Activated CD4-positive, alpha-beta T cell treated with anti-CD3 and anti-CD28 coated beads, Interleukin-2, amount 10 ng/mL, durations not matched to agents 7 days and 5 days (primary cell): Measurements from ENCODE around the gene CDC34. TPM values are rescaled to one million over a fixed set of nuclear protein-coding genes. Genes with fewer than 3 reads are reported as not detected.

Source experiments
- CTCF ChIA-PET: fragments of 350-600 bp; sonication (Branson Sonifier 250); formaldehyde crosslinking; loops from one replicate; lab custom pipeline; 2021; ENCODE audit warnings: antibody characterized with exemption; lab: Charles Lee
- POLR2A ChIA-PET: fragments of 350-600 bp; sonication (Branson Sonifier 250); formaldehyde crosslinking; loops from one replicate; lab custom pipeline; 2021; ENCODE audit warnings: antibody characterized with exemption; lab: Charles Lee
- DNase-seq: peaks from one replicate; pipeline ENCODE4 v3.0.0-alpha.2; 2020
- H3K27ac Mint-ChIP-seq: one replicate; pipeline ENCODE4 v1.8.0; 2021; ENCODE audit warnings: mild to moderate bottlenecking, moderate library complexity, mixed read lengths
- H3K27me3 Mint-ChIP-seq: one replicate; pipeline ENCODE4 v1.8.0; 2021; ENCODE audit warnings: mixed read lengths
- H3K36me3 Mint-ChIP-seq: one replicate; pipeline ENCODE4 v1.8.0; 2021; ENCODE audit warnings: low read depth, mixed read lengths
- H3K4me1 Mint-ChIP-seq: one replicate; pipeline ENCODE4 v1.8.0; 2021; ENCODE audit warnings: mixed read lengths
- H3K4me3 Mint-ChIP-seq: one replicate; pipeline ENCODE4 v1.8.0; 2021; ENCODE audit warnings: mild to moderate bottlenecking, moderate library complexity, mixed read lengths
- H3K9me3 Mint-ChIP-seq: one replicate; pipeline ENCODE4 v1.8.0; 2021; ENCODE audit warnings: mixed read lengths
- total RNA-seq, 2 experiments: library from RNA; stranded (reverse); gene quantifications; one replicate each; pipeline ENCODE4 v1.2.3, GENCODE V29; 2021

The CDC34 gene, protein sequence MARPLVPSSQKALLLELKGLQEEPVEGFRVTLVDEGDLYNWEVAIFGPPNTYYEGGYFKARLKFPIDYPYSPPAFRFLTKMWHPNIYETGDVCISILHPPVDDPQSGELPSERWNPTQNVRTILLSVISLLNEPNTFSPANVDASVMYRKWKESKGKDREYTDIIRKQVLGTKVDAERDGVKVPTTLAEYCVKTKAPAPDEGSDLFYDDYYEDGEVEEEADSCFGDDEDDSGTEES
- total RNA-seq, result 10 to 100 TPM; 43.7 to 50.8 TPM

DNA sequence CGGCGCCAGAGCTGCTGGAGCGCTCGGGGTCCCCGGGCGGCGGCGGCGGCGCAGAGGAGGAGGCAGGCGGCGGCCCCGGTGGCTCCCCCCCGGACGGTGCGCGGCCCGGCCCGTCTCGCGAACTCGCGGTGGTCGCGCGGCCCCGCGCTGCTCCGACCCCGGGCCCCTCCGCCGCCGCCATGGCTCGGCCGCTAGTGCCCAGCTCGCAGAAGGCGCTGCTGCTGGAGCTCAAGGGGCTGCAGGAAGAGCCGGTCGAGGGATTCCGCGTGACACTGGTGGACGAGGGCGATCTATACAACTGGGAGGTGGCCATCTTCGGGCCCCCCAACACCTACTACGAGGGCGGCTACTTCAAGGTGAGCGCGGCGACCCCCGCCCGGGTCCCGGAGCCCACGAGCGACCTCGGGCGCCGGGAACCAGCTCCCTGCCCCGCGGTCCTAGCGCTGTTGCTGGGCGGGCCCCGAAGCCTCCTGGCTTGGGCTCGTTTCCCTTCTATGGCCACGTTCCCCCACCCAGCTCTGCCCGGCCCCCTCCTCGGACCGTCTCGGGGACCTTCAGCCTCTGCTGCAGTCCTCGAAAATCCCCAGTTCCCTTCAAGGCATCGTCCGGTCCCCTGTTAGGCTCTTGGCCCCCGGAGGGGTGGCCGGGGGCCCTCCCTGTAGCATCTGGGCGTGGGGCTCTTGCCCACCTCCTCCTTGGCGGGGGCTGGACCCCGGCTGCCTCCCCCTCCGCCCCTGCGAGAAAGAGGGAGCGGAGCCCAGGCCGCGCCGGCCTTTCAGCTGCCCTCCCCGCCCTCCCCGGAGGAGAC is at the start of gene CDC34:
Gene CDC34 (plus strand): TSS at position 8 of the 808 bp plus-strand sequence. CDS start 172 bp downstream, at position 180.
- no peak for DNase-seq
- POLR2A ChIA-PET, result interaction anchor here (0.6 to 2.5 kb wide), 2 partner anchors 15 to 21 kb away, joined by 3 to 8 read pairs; no protein-coding TSS in a partner anchor

DNA sequence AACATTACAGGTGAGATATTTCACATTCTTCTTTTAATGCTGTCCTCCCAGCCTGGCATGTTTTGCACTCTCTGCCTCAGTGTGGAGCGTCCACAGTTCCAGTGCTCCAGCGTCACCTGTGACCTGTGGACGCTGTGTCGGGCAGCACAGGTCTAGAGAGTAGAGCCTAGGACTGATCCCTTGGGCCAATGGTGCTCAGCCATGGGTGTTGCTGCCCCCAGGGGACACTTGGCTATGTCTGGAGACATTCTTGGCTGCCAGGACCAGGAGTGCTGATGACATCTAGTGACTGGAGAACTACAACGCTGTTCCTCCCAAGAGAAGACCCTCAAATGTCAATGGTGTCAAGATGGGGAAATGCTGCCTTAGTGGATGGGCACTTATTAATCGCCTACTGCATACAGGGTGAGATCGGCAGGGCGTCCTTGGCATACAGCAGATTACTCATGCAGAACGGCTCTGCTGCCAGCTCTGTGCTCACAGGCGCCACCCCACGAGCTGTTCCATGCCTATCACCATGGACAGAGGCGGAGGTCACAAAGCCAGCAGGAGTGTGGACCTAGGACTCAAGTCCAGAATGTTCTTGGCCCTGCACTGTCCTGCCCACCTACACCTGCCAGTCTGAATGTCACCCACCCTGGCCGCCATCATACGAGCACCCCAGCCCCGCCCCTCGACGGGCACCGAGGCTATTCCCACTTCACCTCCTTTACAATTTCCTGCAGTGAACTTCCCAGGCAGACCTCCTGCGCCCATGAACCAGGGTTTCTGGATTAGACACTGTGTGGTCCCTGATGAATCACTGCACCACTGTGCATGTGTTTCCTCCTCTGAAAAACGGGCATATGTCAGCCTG is 49.1 kb upstream of the CDC34 start:
- Mint-ChIP-seq H3K27ac (no peak overlapping the region), H3K9me3 (peaks cover 13% of the 10 kb centered on the region), H3K36me3 (peaks cover 13% of the 10 kb centered on the region), H3K4me3 (no peak overlapping the region), H3K27me3 (peaks cover 5% of the 10 kb centered on the region), H3K4me1 (peaks cover 10% of the 10 kb centered on the region)
- POLR2A ChIA-PET, result no interaction called here
- CTCF ChIA-PET, result no interaction called here
- no peak for DNase-seq

More for the DNA sequence above, at the start of gene CDC34:
- no peaks in the 10 kb centered on the region for H3K9me3 Mint-ChIP-seq
- CTCF ChIA-PET, result interaction anchor here (1.1 to 5.0 kb wide), 7 partner anchors 10 to 209 kb away, joined by 3 to 47 read pairs (median 6); partner anchors contain the start of gene TPGS1
- no peaks in the 10 kb centered on the region for H3K27me3 Mint-ChIP-seq
- peak within 1 kb of the TSS; percentile 87 for H3K27ac Mint-ChIP-seq
- H3K4me3 Mint-ChIP-seq, result peak within 1 kb of the TSS; percentile 85
- H3K4me1 Mint-ChIP-seq, result peaks cover 20% of the 10 kb centered on the region
- H3K36me3 Mint-ChIP-seq, result peaks cover 5% of the 10 kb centered on the region

DNA sequence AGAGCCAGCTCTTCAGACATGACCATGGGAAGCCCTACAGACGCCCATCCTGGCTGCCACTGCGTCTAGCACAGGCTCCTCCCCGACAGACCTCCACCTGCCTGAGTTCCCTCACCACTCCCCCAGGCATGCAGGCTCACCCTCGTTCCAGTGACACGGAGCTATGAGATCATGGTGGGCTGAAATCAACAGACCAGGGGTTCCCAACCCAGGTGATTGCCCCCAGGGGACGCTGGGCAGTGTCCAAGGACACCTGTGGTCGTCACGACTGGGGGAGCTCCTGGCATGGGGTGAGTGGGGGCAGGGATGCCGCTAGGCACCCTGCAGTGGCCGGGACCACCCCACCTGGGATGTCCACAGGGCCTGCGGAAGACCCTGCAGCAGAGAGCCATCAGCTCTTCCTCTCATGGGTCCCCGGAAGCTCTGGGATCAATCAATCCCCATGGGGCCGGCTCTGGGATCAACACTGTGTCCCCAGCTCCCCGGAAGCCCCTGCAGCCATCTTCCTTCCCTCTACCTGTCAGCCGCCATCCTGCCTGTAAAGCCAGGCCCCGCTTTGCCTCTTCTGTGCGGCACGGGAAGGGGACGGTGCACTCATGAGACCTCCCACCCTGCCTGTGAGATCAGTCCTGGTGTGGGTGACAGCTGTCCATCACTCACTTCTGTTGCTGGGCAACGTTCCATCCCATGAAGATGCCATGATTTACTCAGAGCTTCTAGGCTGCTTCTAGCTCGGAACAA is 48.1 kb upstream of the CDC34 start:
- H3K27ac Mint-ChIP-seq, result no peak overlapping the region
- H3K36me3 Mint-ChIP-seq, result peaks cover 13% of the 10 kb centered on the region
- no peak for DNase-seq
- H3K4me1 Mint-ChIP-seq, result peaks cover 15% of the 10 kb centered on the region
- H3K4me3 Mint-ChIP-seq, result no peak overlapping the region
- H3K27me3 Mint-ChIP-seq, result peaks cover 5% of the 10 kb centered on the region
- ChIA-PET POLR2A (interaction anchor here (0.6 kb wide), 1 partner anchor 64 kb away, joined by 3 read pairs; no protein-coding TSS in a partner anchor), CTCF (no interaction called here)
- H3K9me3 Mint-ChIP-seq, result peaks cover 15% of the 10 kb centered on the region

DNA sequence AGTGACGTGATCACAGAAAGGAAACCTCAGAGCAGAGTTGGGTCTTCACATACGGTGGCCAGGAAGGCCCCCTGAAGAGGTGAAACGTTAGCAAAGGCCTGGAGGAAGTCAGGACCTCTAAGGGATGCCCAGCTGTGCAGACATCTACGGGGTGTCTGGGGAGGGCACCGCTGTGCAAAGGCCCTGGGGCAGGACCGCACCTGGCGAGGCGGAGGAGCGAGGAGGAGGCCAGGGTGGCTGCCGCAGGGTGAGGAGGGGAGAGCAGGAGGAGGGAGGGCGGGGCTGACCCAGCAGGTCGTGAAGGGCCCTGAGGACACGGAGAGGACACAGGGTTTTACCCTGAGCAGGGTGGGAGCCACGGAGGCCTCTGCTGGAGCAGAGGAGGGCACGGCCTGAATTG is 47.1 kb upstream of the CDC34 start:
- Mint-ChIP-seq H3K4me3 (no peak overlapping the region), H3K27me3 (peaks cover 5% of the 10 kb centered on the region), H3K9me3 (peaks cover 15% of the 10 kb centered on the region), H3K36me3 (peaks cover 13% of the 10 kb centered on the region), H3K4me1 (peaks cover 17% of the 10 kb centered on the region), H3K27ac (no peak overlapping the region)
- POLR2A ChIA-PET, result interaction anchor here (0.6 kb wide), 1 partner anchor 65 kb away, joined by 3 read pairs; no protein-coding TSS in a partner anchor
- DNase-seq, result no peak
- CTCF ChIA-PET, result no interaction called here

DNA sequence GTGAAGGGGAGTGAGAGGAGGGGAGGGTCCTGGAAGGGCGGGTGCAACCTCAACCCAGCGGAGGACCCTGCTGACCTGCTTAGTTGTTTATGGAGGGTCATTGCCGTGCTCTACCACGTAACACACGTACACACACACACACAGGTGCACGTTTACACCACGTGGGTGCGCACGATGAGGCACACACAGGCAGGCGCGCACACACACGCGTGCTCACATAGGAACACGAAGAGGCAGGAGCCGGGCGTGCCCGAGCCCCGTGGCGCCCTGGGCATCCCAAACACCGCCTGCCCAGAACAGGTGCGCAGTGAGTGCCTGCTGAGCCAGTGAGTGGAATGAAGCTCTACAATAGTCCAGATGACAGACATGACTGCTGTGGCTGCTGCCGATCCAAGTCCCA is 46.5 kb upstream of the CDC34 start:
- Mint-ChIP-seq H3K27ac (no peak overlapping the region), H3K4me1 (peaks cover 14% of the 10 kb centered on the region), H3K27me3 (peaks cover 5% of the 10 kb centered on the region), H3K4me3 (no peak overlapping the region), H3K36me3 (peaks cover 10% of the 10 kb centered on the region), H3K9me3 (peaks cover 15% of the 10 kb centered on the region)
- CTCF ChIA-PET, result no interaction called here
- DNase-seq, result no peak
- POLR2A ChIA-PET, result no interaction called here

DNA sequence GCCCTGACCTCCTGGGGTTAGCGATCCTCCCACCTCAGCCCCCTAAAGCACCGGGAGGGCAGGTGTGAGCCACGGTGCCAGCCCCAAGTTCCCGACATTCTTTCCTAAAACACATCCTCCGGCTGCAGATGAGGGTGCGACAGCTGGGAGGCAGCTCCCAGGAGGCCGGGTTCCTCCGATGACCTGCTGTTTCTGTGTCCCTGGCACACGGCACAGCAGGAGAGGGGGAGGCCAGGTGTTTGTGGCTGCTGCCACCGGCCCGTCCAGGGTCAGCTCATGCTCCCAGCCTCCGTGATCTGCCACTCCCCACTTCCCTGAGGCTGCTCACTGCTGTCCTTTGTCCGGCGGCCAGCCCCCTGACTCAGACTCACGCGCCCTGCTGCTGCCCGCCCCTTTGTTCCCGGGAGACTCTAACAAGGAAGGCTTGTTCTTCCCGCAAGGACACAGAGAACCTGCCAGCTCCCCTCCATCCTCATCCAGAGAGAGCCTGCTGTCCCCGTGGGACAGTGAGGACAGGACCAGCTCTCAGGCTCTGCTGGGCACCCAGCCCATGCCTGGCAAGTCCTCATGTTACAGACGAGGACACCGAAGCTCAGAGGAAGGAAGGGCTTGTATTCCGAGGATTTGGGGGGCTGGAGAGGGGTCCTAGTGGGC is 45.9 kb upstream of the CDC34 start:
- CTCF ChIA-PET, result interaction anchor here (0.6 kb wide), 1 partner anchor 285 kb away, joined by 3 read pairs; no protein-coding TSS in a partner anchor
- H3K9me3 Mint-ChIP-seq, result peaks cover 10% of the 10 kb centered on the region
- H3K4me3 Mint-ChIP-seq, result no peak overlapping the region
- H3K27ac Mint-ChIP-seq, result no peak overlapping the region
- POLR2A ChIA-PET, result no interaction called here
- H3K27me3 Mint-ChIP-seq, result peaks cover 5% of the 10 kb centered on the region
- no peak for DNase-seq
- H3K4me1 Mint-ChIP-seq, result peaks cover 9% of the 10 kb centered on the region
- H3K36me3 Mint-ChIP-seq, result peaks cover 3% of the 10 kb centered on the region

DNA sequence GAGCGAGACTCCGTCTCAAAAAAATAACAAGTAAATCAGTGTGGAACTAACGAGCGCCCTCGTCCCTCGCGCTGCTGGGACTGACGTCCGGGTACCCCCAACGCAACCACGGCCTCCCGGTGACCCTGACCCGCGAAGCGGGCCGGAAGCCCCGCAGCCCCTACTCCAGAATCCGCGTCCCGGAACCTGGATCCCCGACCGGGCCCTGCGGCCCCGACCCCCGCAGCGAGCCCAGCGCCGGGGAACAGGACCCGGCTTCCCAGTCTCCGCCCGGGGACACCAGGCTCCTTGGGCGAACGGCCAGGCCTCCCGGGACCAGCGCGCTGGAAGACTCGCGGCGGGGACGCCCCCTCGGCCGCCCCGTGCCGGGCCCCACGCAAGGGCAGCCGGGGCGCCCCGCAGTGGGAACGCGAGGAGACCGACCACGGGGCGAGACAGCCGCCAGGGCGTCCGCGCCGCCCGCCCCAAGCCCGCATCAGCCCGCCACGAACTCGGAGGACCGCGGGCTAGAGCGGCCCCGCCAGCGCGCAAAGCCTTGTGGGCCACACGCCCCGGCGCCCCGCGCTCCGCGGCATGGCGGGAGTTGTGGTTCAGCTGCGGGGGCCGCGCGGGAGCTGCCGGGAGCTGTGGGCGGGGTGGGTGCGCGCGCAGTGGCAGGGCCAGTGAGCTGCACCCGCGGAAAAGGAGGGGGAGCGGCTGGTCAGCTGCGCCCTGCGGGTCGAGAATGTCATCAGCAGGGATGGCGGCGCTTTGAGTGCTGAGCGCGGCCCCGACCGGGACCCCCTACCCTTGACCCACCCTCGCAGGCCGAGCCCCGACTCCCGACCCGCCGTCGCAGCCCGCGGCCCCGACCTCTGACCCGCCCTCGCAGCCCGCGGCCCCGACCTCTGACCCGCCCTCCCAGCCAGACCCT is 42.8 kb upstream of the CDC34 start:
- Mint-ChIP-seq H3K27me3 (peaks cover 5% of the 10 kb centered on the region), H3K4me1 (peaks cover 7% of the 10 kb centered on the region), H3K9me3 (peaks cover 6% of the 10 kb centered on the region), H3K4me3 (peak overlapping the region; percentile 71), H3K27ac (peak overlapping the region; percentile 80), H3K36me3 (peaks cover under 1% of the 10 kb centered on the region)
- POLR2A ChIA-PET, result interaction anchor here (0.6 kb wide), 1 partner anchor 104 kb away, joined by 3 read pairs; no protein-coding TSS in a partner anchor
- CTCF ChIA-PET, result interaction anchor here (1.6 to 2.5 kb wide), 2 partner anchors 18 to 22 kb away, joined by 11 to 15 read pairs; partner anchors contain the start of gene TPGS1
- peak; percentile 85 for DNase-seq

DNA sequence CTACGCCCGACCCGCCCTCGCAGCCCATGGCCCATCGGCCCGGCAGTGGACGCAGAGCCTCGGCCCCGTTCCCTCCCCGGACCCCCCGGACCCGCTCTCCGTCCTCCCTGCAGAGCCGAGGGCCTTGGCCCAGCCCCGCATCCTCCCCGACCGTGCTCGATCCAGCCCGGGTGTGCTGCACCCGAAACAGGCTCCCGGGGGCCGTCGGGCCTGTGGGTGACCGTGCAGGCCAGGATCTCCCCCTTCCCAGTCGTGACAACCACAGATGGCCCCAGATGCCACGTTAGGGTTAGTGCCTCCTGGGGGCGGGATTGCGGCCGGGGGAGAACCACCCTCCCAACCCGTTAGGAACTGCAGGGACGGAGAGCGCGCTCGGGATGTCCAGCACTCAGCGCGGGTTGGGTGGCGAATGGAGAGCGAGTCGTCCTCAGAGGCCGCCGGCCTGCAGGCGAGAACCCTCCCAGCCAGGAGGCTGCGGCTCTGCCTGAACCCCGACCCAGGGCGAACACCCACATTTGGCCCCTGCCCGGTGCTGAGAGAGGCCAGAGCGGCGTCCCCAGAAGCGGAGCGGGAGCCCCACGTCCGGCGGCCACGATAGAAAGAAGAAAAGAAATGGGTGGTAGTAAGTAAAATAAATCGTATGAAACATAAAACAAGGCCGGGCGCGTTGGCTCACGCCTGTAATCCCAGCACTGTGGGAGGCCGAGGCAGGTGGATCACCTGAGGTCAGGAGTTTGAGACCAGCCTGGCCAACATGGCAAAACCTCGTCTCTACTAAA is 42.0 kb upstream of the CDC34 start:
- Mint-ChIP-seq H3K4me3 (peak overlapping the region; percentile 71), H3K9me3 (peaks cover 6% of the 10 kb centered on the region), H3K27ac (peak overlapping the region; percentile 83), H3K36me3 (no peaks in the 10 kb centered on the region), H3K4me1 (peaks cover 7% of the 10 kb centered on the region), H3K27me3 (peaks cover 5% of the 10 kb centered on the region)
- ChIA-PET POLR2A (no interaction called here), CTCF (interaction anchor here (1.5 to 2.5 kb wide), 4 partner anchors 17 to 21 kb away, joined by 6 to 15 read pairs (median 10); partner anchors contain the start of gene TPGS1)
- DNase-seq, result no peak

DNA sequence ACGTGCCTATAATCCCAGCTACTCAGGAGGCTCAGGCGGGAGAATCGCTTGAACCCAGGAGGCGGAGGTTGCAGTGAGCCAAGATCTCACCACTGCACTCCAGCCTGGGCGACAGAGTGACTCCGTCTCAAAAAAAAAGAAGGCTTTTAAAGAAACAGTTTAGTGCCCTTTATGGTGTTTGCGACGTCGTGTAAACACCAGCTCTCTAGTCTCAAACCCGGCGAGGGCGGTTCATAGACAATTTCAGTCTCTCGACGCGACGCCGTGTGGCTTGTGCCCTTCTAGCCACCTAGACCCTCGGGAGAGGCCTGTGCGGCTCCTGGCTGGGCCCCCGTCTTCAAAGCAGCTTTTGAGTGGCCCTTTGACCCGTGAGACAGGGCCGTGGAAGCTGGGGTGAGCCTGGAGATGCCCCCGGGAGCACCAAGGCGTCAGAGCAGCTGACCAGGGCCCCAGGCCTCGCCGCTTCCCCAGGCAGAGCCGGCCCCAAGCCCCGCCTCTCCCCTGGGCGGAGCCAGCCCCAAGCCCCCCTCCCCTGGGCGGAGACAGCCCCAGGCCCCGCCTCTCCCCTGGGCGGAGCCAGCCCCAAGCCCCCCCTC is 40.3 kb upstream of the CDC34 start:
- Mint-ChIP-seq H3K4me3 (no peak overlapping the region), H3K27ac (no peak overlapping the region), H3K4me1 (peaks cover 7% of the 10 kb centered on the region), H3K9me3 (peaks cover 6% of the 10 kb centered on the region), H3K27me3 (peaks cover 8% of the 10 kb centered on the region), H3K36me3 (no peaks in the 10 kb centered on the region)
- no peak for DNase-seq
- ChIA-PET POLR2A (no interaction called here), CTCF (interaction anchor here (1.4 to 1.6 kb wide), 3 partner anchors 15 to 19 kb away, joined by 5 to 9 read pairs (median 6); no protein-coding TSS in a partner anchor)

DNA sequence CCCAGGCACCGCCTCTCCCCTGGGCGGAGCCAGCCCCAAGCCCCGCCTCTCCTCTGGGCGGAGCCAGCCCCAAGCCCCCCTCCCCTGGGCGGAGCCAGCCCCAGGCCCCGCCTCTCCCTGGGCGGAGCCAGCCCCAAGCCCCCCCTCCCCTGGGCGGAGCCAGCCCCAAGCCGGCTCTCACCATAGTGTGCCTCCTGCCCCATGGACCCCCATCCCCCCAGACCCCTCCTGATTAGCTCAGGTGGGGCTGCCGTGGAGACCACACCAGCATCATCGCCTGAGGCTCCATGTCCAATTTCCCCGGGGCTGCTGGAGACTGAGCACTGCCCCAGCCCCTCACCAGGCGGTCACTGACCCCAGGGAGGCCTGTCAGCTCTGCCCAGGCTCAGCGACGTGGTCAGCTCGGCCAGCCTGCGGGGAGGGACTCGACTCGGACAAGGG is 39.4 kb upstream of the CDC34 start:
- peaks cover 6% of the 10 kb centered on the region for H3K9me3 Mint-ChIP-seq
- H3K4me1 Mint-ChIP-seq, result peaks cover 7% of the 10 kb centered on the region
- H3K27ac Mint-ChIP-seq, result no peak overlapping the region
- H3K36me3 Mint-ChIP-seq, result no peaks in the 10 kb centered on the region
- peaks cover 7% of the 10 kb centered on the region for H3K27me3 Mint-ChIP-seq
- no peak overlapping the region for H3K4me3 Mint-ChIP-seq
- peak; percentile 33 for DNase-seq
- ChIA-PET POLR2A (no interaction called here), CTCF (interaction anchor here (0.7 to 1.4 kb wide), 2 partner anchors 14 to 18 kb away, joined by 3 to 5 read pairs; no protein-coding TSS in a partner anchor)
